SU-DHL-6 (cell line): ENCODE results near the gene LAGE3.

ENCODE experiments used
- H2AFZ ChIP-seq: fragments of 200-600 bp; sonication (generic); 2 replicates; pipeline ENCODE4 v1.6.1; 2014; ENCODE audit warnings: low read depth, mild to moderate bottlenecking, moderate library complexity, mixed read lengths, antibody characterized with exemption, low read length; ENCODE audit not compliant: severe bottlenecking
- H3F3A ChIP-seq: fragments of 200-600 bp; shearing (Covaris generic); 2 replicates; pipeline ENCODE4 v1.6.0; 2016; ENCODE audit warnings: antibody characterized with exemption, mild to moderate bottlenecking; ENCODE audit not compliant: insufficient read depth
- H3K27ac ChIP-seq: fragments of 200-600 bp; sonication (generic); 2 replicates; pipeline ENCODE4 v1.5.1; 2016; ENCODE audit warnings: low read depth, mild to moderate bottlenecking, low read length, moderate library complexity, mixed read lengths
- H3K27me3 ChIP-seq: fragments of 200-600 bp; sonication (generic), shearing (Covaris generic); 2 replicates; pipeline ENCODE4 v1.6.0; 2014; ENCODE audit warnings: mild to moderate bottlenecking, low read length
- H3K36me3 ChIP-seq: fragments of 200-600 bp; sonication (generic); 2 replicates; pipeline ENCODE4 v1.6.1; 2014; ENCODE audit warnings: mild to moderate bottlenecking, low read length, mixed read lengths
- H3K4me2 ChIP-seq: fragments of 300-600, 200-600 bp; shearing (Covaris generic), sonication (generic); 2 replicates; pipeline ENCODE4 v1.6.0; 2014; ENCODE audit warnings: low read length, low read depth, mild to moderate bottlenecking; ENCODE audit not compliant: poor library complexity, severe bottlenecking
- H3K4me3 ChIP-seq: fragments of 200-600 bp; sonication (generic); 2 replicates; pipeline ENCODE4 v1.5.1; 2014; ENCODE audit warnings: antibody characterized with exemption, low read length, mild to moderate bottlenecking, mixed read lengths; ENCODE audit not compliant: insufficient read depth, poor library complexity, severe bottlenecking
- H3K79me2 ChIP-seq: fragments of 200-600 bp; sonication (generic); 2 replicates; pipeline ENCODE4 v1.6.1; 2014; ENCODE audit warnings: mild to moderate bottlenecking, low read length, moderate library complexity; ENCODE audit not compliant: insufficient read depth
- H3K9ac ChIP-seq: fragments of 200-600 bp; sonication (generic); 2 replicates; pipeline ENCODE4 v1.7.0; 2014; ENCODE audit warnings: mild to moderate bottlenecking, low read length
- H3K9me2 ChIP-seq: fragments of 200-600 bp; sonication (generic); replicated peaks from 2 replicates; pipeline ENCODE4 v1.6.1; 2014; ENCODE audit warnings: low read length; ENCODE audit not compliant: insufficient read depth
- H3K9me3 ChIP-seq: fragments of 200-600 bp; sonication (generic); 2 replicates; pipeline ENCODE4 v1.6.1; 2014; ENCODE audit warnings: low read length, mixed read lengths; ENCODE audit not compliant: insufficient read depth
- H4K20me1 ChIP-seq: fragments of 200-600 bp; sonication (generic); 2 replicates; pipeline ENCODE4 v1.6.1; 2014; ENCODE audit warnings: low read depth, mild to moderate bottlenecking, antibody characterized with exemption, low read length, moderate library complexity, mixed read lengths
- EZH2phosphoT487 ChIP-seq: fragments of 200-600 bp; sonication (generic), shearing (Covaris generic); conservative IDR thresholded peaks from 2 replicates; pipeline ENCODE4 v1.6.1; 2018; ENCODE audit warnings: mild to moderate bottlenecking, antibody characterized with exemption, low read length, moderate library complexity, mixed read lengths
- TF ChIP-seq, protein P1 (sequence below): fragments of 200-600 bp; sonication (generic); IDR thresholded peaks from one replicate; pipeline ENCODE4 v1.5.1; 2017; ENCODE audit warnings: antibody characterized with exemption, mild to moderate bottlenecking, low read length, moderate library complexity; ENCODE audit not compliant: insufficient read depth, poor library complexity, severe bottlenecking

The LAGE3 gene, protein sequence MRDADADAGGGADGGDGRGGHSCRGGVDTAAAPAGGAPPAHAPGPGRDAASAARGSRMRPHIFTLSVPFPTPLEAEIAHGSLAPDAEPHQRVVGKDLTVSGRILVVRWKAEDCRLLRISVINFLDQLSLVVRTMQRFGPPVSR

DNA sequence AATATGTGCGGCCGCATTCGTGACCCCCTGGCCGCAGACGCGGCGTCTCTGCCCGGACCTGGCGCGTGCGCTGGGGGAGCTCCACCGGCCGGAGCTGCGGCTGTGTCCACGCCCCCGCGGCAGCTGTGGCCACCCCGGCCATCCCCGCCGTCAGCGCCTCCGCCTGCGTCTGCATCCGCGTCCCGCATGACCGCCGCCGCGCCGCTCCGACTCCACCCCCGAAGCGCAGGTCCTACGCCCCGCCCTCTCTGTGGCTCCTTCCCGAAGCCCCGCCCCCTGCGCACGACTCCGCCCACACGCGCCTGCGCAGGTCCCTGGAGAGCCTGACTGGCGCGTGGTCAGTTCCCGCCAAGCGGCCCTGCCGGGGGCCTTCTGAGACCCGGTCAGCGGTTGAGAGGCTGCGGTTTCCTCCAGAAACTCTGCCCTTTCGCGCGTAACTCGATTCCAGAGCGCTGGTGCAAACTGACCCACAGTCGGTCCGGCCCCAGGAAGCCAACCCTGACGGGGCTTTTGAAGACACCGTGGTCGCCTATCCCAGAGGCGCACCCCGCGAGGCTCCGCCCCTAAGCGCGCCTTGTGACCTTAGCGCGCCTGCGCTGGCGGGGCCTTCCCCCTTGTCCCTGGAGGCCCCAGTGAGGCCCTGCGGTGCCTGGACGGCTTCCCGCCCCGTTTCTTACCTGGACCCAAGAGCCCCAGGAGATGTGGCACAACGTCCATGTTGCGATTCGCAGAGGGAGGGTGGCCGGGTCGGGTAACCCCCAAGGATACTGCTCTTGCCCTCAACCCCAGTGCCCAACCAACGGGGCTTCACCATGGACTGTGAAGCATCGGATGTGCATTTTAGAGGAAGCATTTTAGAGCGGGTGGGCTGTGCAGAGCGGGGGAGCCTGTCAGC is at the start of gene LAGE3:
Gene LAGE3, minus strand, starts transcription at position 554 of the 895 bp plus-strand sequence. Its CDS starts 366 bp downstream, at position 188.
- H3K9ac ChIP-seq, result peak within 1 kb of the TSS; percentile 78
- H3K9me2 ChIP-seq, result no peaks in the 10 kb centered on the region
- no peaks in the 10 kb centered on the region for H4K20me1 ChIP-seq
- peak within 1 kb of the TSS; percentile 89 for H3K4me2 ChIP-seq
- TF ChIP-seq EZH2phosphoT487, result no peak
- TF ChIP-seq, protein P1, sequence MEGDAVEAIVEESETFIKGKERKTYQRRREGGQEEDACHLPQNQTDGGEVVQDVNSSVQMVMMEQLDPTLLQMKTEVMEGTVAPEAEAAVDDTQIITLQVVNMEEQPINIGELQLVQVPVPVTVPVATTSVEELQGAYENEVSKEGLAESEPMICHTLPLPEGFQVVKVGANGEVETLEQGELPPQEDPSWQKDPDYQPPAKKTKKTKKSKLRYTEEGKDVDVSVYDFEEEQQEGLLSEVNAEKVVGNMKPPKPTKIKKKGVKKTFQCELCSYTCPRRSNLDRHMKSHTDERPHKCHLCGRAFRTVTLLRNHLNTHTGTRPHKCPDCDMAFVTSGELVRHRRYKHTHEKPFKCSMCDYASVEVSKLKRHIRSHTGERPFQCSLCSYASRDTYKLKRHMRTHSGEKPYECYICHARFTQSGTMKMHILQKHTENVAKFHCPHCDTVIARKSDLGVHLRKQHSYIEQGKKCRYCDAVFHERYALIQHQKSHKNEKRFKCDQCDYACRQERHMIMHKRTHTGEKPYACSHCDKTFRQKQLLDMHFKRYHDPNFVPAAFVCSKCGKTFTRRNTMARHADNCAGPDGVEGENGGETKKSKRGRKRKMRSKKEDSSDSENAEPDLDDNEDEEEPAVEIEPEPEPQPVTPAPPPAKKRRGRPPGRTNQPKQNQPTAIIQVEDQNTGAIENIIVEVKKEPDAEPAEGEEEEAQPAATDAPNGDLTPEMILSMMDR, result no peak
- no peaks in the 10 kb centered on the region for H3K79me2 ChIP-seq
- no peaks in the 10 kb centered on the region for H3K27me3 ChIP-seq
- no peak within 1 kb of the TSS for H2AFZ ChIP-seq
- peaks cover 28% of the 10 kb centered on the region for H3F3A ChIP-seq
- peak within 1 kb of the TSS; percentile 71 for H3K4me3 ChIP-seq
- H3K36me3 ChIP-seq, result no peaks in the 10 kb centered on the region
- peak within 1 kb of the TSS; percentile 88 for H3K27ac ChIP-seq
- no peaks in the 10 kb centered on the region for H3K9me3 ChIP-seq

DNA sequence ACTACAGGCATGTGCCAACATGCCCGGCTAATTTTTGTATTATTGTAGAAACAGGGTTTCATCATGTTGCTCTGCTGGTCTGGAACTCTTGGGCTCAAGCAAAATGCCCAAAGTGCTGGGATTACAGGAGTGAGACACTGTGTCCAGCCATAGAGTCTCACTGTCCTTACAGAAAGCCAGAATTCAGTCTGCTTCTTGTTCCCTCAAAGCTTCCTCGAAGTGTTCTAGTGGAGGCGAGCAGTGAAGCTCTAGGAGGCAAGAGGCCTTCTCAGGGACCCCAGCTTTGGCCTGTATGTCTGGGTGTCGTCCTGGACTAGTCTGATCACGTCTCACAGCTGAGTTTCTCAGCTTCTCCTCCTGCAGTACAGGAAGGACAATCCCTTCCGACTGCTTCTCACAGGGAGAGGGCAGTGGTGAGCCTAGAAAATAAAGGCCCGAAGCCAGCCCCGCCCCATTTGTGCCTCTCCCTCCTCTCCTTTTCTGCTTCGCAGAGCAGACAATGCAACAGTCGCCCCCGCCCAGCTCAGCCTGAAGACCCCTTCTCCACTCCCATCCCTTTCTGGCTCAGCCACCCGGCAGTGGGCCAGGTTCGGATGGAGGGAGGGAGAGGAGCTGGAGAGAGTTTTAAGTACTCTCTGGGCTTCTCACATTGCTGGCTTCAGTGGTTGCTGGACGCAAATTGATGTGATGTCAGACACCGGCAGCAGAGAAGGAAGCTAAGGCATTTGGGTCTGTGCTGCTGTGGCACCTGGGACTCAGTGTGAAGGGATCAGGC is 48.0 kb upstream of the LAGE3 start:
- Histone ChIP-seq H3K27me3 (no peaks in the 10 kb centered on the region), H3F3A (no peaks in the 10 kb centered on the region), H3K4me2 (peak overlapping the region; percentile 64), H3K9me2 (no peaks in the 10 kb centered on the region), H2AFZ (peak overlapping the region; percentile 82), H3K4me3 (peak overlapping the region; percentile 46), H3K9me3 (no peaks in the 10 kb centered on the region), H3K79me2 (no peaks in the 10 kb centered on the region), H4K20me1 (no peaks in the 10 kb centered on the region), H3K36me3 (no peaks in the 10 kb centered on the region), H3K9ac (peak overlapping the region; percentile 53), H3K27ac (peak overlapping the region; percentile 63)
- TF ChIP-seq, protein P1, result peak; percentile 21
- TF ChIP-seq EZH2phosphoT487, result no peak

DNA sequence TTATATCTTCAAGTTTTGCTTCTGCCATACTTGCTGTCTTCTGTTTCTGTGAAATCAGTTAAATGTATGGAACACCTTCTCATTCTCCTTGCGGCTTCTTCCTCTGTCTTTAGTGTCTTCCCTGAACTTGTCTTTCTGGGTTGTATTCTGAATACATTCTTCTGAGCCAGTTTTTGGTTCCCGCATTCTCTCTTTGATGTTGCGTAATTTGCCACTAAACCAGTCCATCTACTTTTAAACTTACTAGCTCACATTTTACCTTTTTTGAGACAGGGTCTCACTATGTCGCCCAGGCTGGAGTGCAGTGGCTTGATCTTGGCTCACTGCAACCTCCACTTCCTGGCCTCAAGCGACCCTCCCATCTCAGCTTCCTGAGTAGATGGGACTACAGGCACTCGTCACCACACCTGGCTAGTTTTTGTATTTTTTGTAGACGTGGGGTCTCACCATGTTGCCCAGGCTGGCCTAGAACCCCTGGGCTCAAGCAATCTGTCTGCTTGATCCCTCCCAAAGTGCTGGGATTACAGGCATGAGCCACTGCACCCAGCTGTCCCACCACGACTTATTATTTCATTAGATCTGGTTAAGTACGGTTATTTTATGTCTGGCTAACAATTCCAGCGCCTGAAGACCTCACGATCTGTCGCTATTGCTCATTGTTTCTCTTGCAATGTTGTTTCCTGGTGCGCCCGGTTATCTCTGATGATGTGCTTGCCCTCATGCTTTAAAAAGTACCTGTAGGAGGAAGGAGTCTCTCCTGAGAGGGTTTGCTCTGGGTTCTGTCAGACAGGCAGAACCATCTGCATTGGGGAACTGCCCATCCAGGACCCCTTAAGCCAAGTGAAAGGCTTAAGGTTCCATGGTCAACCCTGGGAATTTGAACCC is 46.8 kb upstream of the LAGE3 start:
- H3K9ac ChIP-seq, result no peak overlapping the region
- H3K4me2 ChIP-seq, result no peak overlapping the region
- H4K20me1 ChIP-seq, result no peaks in the 10 kb centered on the region
- H3K79me2 ChIP-seq, result no peaks in the 10 kb centered on the region
- no peak overlapping the region for H3K27ac ChIP-seq
- TF ChIP-seq, protein P1, result no peak
- TF ChIP-seq EZH2phosphoT487, result no peak
- H3K9me2 ChIP-seq, result no peaks in the 10 kb centered on the region
- H3F3A ChIP-seq, result no peaks in the 10 kb centered on the region
- H3K9me3 ChIP-seq, result no peaks in the 10 kb centered on the region
- H2AFZ ChIP-seq, result no peak overlapping the region
- H3K27me3 ChIP-seq, result no peaks in the 10 kb centered on the region
- no peak overlapping the region for H3K4me3 ChIP-seq
- no peaks in the 10 kb centered on the region for H3K36me3 ChIP-seq
